Panc1 (cell line): Measurements from ENCODE around the gene EMC1. TPM values are rescaled to one million over a fixed set of nuclear protein-coding genes. Genes with fewer than 3 reads are reported as not detected.

Experiments
- ATAC-seq: fragments of 200-7000 bp; cut with Tn5 transposase; 2 replicates; pipeline ENCODE4 v1.9.1; 2020; ENCODE audit warnings: mild to moderate bottlenecking, moderate library complexity
- BruUV-seq: library from RNA; stranded (reverse); fragments of 400-500 nt; replicated peaks from 2 replicates; lab custom pipeline; 2021; lab: Mats Ljungman, UMichigan
- CTCF ChIA-PET: fragments of 300-600 bp; sonication (Branson Sonifier 250); formaldehyde crosslinking; loops from one replicate; lab custom pipeline; 2022; ENCODE audit warnings: antibody characterized with exemption; lab: Charles Lee
- POLR2A ChIA-PET: fragments of 300-600 bp; sonication (Branson Sonifier 250); formaldehyde crosslinking; loops from one replicate; lab custom pipeline; 2022; ENCODE audit warnings: antibody characterized with exemption; lab: Charles Lee
- DNase-seq: peaks from one replicate; pipeline ENCODE4 v3.0.0-alpha.2; 2010; ENCODE audit warnings: low read depth, low spot score
- H3K27ac ChIP-seq: 2 replicates; pipeline ENCODE4 v1.5.1; 2011; ENCODE audit warnings: mild to moderate bottlenecking, low read length, inconsistent platforms
- H3K27me3 ChIP-seq: fragments of 200-500 bp; sonication (Bioruptor generic); 2 replicates; pipeline ENCODE4 v1.6.0; 2014; ENCODE audit warnings: low read length, inconsistent platforms; ENCODE audit not compliant: control insufficient read depth, insufficient read depth
- H3K36me3 ChIP-seq: fragments of 200-500 bp; sonication (Bioruptor generic); 2 replicates; pipeline ENCODE4 v1.5.1; 2014; ENCODE audit warnings: inconsistent platforms, mild to moderate bottlenecking, low read length, moderate library complexity; ENCODE audit not compliant: control insufficient read depth, insufficient read depth
- H3K4me1 ChIP-seq: 2 replicates; pipeline ENCODE4 v1.5.1; 2011; ENCODE audit warnings: inconsistent platforms, mild to moderate bottlenecking, low read length, moderate library complexity; ENCODE audit not compliant: control insufficient read depth, insufficient read depth
- H3K4me3 ChIP-seq, 2 experiments: 2 replicates each; pipeline ENCODE4 v1.5.1; 2011 to 2012; ENCODE audit warnings: low read depth in 2 of 2, low read length in 2 of 2, mild to moderate bottlenecking in 2 of 2, inconsistent platforms in 1 of 2, moderate library complexity in 1 of 2
- H3K9me3 ChIP-seq: fragments of 200-500 bp; sonication (Bioruptor generic); 2 replicates; pipeline ENCODE4 v1.5.1; 2014; ENCODE audit warnings: low read depth, mild to moderate bottlenecking, inconsistent platforms, low read length, moderate library complexity; ENCODE audit not compliant: control insufficient read depth, insufficient read depth
- POLR2AphosphoS5 ChIP-seq: IDR thresholded peaks from 2 replicates; pipeline ENCODE4 v1.6.1; 2012; ENCODE audit warnings: mild to moderate bottlenecking, low read depth, low read length, moderate library complexity
- SIN3A ChIP-seq: IDR thresholded peaks from 2 replicates; pipeline ENCODE4 v1.6.1; 2012; ENCODE audit warnings: low read depth, mild to moderate bottlenecking, low read length, moderate library complexity, borderline replicate concordance; ENCODE audit not compliant: insufficient read depth
- TCF7L2 ChIP-seq: IDR thresholded peaks from 2 replicates; pipeline ENCODE4 v1.6.1; 2011; ENCODE audit warnings: mild to moderate bottlenecking, low read depth, low read length, inconsistent platforms
- in situ Hi-C: cut with HindIII; loops from 2 replicates; pipeline ENCODE4 v1.10.0; 2016; ENCODE audit warnings: low sequenced_read_pairs, low pct_unique_long_range_greater_than_20kb
- intact Hi-C: fragments of 100-400 bp; cut with micrococcal nuclease; formaldehyde crosslinking; loops from one replicate; pipeline ENCODE4 v1.10.0; 2022; ENCODE audit not compliant: unreplicated experiment
- total RNA-seq: library from RNA; stranded (reverse); gene quantifications from one replicate; pipeline ENCODE4 v1.2.1, GENCODE V29; 2021; ENCODE audit not compliant: unreplicated experiment
- TF ChIP-seq, protein P1 (sequence below): fragments of 450-650 bp; IDR thresholded peaks from 2 replicates; pipeline ENCODE4 v1.5.1; 2017; ENCODE audit warnings: mild to moderate bottlenecking
- TF ChIP-seq, protein P2 (sequence below), 2 experiments: IDR thresholded peaks; 2 replicates each; pipeline ENCODE4 v1.6.1; 2011 to 2012; ENCODE audit warnings: low read depth in 2 of 2, control low read depth in 1 of 2, low read length in 1 of 2, mild to moderate bottlenecking in 1 of 2, moderate library complexity in 1 of 2; ENCODE audit not compliant: insufficient read depth in 1 of 2

Gene EMC1
- total RNA-seq, 1 experiment from 2014 or later: 103 TPM

DNA sequence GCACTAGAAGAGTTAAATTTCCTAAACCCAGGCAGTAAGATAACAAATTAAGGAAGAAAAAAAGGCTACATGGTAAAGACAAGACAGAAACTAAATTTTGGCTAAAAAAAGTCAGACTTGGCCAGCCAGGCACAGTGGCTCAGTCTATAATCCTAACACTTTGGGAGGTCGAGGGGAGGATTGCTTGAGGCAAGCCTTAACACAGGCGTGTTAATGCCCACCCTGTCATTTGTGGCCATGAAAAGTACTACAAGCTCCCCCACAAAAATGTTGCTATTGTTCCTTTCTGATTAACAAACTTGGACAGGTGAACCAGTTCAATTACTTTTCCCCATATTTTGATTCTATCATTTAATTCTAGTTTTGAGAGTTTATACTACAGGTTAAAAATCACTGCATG lies 73.5 kb downstream of the EMC1 start:
- no TSS peak for BruUV-seq
- in situ Hi-C loops: no loop called here
- H3K27ac ChIP-seq: no peak overlapping the region
- ChIA-PET CTCF (no interaction called here), POLR2A (interaction anchor here (0.5 kb wide), 1 partner anchor 30 kb away, joined by 8 read pairs; no protein-coding TSS in a partner anchor)
- TF ChIP-seq TCF7L2 (no peak), SIN3A (no peak), POLR2AphosphoS5 (no peak)
- TF ChIP-seq, protein P1, sequence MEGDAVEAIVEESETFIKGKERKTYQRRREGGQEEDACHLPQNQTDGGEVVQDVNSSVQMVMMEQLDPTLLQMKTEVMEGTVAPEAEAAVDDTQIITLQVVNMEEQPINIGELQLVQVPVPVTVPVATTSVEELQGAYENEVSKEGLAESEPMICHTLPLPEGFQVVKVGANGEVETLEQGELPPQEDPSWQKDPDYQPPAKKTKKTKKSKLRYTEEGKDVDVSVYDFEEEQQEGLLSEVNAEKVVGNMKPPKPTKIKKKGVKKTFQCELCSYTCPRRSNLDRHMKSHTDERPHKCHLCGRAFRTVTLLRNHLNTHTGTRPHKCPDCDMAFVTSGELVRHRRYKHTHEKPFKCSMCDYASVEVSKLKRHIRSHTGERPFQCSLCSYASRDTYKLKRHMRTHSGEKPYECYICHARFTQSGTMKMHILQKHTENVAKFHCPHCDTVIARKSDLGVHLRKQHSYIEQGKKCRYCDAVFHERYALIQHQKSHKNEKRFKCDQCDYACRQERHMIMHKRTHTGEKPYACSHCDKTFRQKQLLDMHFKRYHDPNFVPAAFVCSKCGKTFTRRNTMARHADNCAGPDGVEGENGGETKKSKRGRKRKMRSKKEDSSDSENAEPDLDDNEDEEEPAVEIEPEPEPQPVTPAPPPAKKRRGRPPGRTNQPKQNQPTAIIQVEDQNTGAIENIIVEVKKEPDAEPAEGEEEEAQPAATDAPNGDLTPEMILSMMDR: no peak
- TF ChIP-seq, protein P2, sequence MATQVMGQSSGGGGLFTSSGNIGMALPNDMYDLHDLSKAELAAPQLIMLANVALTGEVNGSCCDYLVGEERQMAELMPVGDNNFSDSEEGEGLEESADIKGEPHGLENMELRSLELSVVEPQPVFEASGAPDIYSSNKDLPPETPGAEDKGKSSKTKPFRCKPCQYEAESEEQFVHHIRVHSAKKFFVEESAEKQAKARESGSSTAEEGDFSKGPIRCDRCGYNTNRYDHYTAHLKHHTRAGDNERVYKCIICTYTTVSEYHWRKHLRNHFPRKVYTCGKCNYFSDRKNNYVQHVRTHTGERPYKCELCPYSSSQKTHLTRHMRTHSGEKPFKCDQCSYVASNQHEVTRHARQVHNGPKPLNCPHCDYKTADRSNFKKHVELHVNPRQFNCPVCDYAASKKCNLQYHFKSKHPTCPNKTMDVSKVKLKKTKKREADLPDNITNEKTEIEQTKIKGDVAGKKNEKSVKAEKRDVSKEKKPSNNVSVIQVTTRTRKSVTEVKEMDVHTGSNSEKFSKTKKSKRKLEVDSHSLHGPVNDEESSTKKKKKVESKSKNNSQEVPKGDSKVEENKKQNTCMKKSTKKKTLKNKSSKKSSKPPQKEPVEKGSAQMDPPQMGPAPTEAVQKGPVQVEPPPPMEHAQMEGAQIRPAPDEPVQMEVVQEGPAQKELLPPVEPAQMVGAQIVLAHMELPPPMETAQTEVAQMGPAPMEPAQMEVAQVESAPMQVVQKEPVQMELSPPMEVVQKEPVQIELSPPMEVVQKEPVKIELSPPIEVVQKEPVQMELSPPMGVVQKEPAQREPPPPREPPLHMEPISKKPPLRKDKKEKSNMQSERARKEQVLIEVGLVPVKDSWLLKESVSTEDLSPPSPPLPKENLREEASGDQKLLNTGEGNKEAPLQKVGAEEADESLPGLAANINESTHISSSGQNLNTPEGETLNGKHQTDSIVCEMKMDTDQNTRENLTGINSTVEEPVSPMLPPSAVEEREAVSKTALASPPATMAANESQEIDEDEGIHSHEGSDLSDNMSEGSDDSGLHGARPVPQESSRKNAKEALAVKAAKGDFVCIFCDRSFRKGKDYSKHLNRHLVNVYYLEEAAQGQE (IDR thresholded peaks at IDR 0.05; ENCODE audit: insufficient read depth in 1 of 2, low read depth in 2 of 2, low read length in 1 of 2): no peak
- peaks cover 65% of the 10 kb centered on the region for H3K36me3 ChIP-seq
- H3K27me3 ChIP-seq: no peaks in the 10 kb centered on the region
- H3K4me1 ChIP-seq: no peaks in the 10 kb centered on the region
- H3K4me3 ChIP-seq: no peak overlapping the region
- no peaks in the 10 kb centered on the region for H3K9me3 ChIP-seq
- intact Hi-C loops: no loop called here
- DNase-seq (no peak), ATAC-seq (no peak)

DNA sequence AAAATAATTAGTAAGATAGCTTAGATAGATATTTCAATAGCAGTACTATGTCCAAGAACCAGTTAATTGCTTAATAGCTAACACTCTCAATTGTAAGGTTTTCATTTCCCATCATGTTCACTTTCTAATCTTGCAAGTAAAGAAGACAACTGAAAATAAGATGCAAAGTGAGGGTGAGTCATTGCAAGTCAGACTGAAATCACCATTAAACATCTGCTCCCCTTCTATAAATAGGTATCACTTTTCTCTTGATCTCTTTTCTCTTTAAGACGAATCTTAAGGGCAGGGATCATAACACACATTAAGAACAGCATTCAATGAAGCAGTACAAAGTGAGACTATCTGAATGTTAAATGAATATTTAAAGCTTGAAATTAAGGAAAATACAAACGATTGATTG lies 81.7 kb downstream of the EMC1 start:
- Histone ChIP-seq H3K36me3 (peaks cover 82% of the 10 kb centered on the region), H3K4me3 (no peak overlapping the region), H3K27me3 (no peaks in the 10 kb centered on the region), H3K27ac (no peak overlapping the region), H3K4me1 (no peaks in the 10 kb centered on the region), H3K9me3 (no peaks in the 10 kb centered on the region)
- POLR2A ChIA-PET: no interaction called here
- TF ChIP-seq TCF7L2 (no peak), SIN3A (no peak), POLR2AphosphoS5 (no peak)
- TF ChIP-seq, protein P1: no peak
- TF ChIP-seq, protein P2 (IDR thresholded peaks at IDR 0.05; ENCODE audit: insufficient read depth in 1 of 2, low read depth in 2 of 2, low read length in 1 of 2): no peak
- intact Hi-C loops (no loop called here), in situ Hi-C loops (no loop called here)
- no TSS peak for BruUV-seq
- DNase-seq: no peak
- no peak for ATAC-seq
- CTCF ChIA-PET: no interaction called here
